Stimulated activated CD8-positive, alpha-beta memory T cell treated with anti-CD3 and anti-CD28 coated beads, Interleukin-12 subunit alpha, Interleukin-12 subunit beta, amount 100 ng/mL, for 24 hours (primary cell): ENCODE measurements around the gene TSHZ2.

ENCODE experiments used
- DNase-seq: peaks from one replicate; pipeline ENCODE4 v3.0.0-alpha.2; 2020; ENCODE audit errors: extremely low read depth

Gene TSHZ2

DNA sequence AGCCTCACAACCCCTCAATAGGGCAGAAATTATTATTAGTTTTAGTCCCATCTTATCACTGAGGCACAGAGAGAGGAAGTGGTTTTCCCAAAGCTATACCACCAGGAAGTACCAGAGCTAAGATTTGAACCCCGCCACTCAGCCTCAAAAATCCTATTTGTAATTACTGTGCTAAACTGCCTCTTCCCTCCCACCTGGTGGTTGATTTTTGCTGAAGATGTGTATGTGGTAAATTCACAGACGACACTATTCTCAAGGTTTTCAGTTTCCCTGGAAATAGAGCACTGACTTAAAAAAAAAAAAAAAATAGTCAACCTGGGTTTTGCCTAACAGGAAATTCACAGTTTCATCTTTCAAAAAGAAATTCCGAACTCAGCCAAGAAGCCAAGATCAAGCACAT lies 57.9 kb downstream of the TSHZ2 start:
- no peak for DNase-seq

DNA sequence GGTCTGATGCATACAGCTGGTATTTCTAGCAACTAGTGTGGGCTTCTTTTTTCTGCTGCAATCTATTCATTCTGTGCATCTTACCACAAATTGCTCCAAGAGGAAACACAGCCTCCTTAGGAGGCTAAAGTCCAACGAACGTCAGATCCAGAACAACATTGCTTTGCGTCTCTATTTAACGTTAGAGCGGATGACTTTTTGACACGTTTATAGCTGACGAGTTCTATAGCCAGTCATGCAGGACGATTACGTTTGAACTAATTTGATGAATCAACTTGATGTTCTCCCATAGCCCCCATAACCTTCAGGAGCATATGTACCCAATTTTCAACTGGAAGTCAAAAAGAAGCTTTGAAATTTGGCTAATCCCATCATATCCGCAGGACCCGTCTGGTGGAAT lies 59.9 kb downstream of the TSHZ2 start:
- no peak for DNase-seq

DNA sequence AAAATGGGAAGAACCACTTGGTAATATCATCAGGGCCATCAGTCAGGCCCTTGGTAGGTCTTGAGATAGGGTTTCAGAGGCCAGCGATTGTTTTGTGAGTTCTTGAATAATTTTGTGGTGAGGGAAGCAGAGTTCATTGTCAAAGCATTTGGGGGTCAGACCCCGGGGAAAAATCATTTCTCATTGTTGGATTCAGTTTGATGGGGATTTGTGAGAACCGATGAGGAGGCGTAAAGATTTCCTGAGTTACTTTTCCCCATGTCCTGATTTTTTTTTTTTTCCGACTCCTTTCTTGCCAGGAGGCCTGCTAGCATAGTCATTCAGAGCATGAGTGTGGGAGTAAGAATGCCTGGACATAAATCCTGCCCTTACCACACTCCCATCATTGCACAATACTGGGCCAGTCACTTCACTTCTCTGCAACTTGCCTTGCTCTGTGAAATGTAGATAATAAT lies 60.3 kb downstream of the TSHZ2 start:
- DNase-seq: no peak

DNA sequence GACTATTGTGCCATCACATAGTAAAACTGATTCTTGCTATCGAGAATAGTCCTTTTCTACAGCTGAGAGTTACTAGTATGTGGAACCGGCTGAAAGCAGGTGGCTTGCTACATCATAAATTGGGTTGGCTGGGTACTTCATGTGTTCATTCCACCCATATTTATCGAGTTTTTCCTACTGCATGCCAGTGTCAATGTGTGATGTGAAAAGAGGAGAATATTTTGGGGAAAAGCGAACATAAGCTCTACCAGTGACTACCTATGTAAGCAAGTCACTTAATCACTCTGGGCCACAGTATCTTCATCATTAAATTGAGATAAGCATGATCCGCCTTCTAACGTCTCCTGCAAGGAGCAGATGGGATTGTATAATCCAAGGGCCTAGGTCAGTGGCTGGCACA lies 61.0 kb downstream of the TSHZ2 start:
- no peak for DNase-seq

DNA sequence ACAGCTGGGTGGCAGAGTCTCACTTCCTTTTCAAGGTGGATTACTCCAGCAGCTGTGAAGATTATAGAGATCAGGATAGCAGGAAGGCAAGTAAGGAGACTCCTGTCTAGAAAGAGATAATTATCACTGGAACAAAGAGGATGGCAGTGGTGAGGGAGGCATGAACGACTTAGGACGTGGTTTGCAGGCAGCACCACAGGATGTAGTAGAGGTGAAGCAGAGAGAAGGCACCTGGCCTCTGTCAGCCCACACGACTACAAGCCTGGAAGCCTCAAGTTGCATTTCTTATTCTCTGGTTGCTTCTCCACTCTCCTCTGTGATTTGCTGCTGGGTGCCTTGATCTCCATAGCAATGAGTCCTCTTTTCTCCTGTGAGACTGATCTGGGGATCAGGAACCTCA lies 62.7 kb downstream of the TSHZ2 start:
- no peak for DNase-seq

DNA sequence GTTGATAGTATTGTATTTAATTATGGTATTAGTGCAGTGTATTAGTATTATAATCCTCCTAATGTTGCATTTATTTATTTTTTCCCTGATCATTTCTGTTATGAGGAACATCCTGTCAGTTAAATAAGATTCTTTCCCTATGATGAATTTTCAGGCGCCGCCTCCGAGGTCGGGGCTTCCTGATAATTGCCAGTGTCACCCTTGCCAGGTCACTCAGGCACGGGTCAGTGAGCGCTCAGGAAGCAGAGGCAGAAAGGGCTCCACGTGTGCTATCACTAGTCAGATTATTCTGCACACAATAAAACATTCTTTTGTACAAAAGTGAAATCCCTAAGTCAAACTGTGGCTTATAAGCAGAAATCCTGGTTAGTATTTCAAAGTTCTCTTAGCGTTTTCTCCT lies 64.8 kb downstream of the TSHZ2 start:
- DNase-seq: no peak

DNA sequence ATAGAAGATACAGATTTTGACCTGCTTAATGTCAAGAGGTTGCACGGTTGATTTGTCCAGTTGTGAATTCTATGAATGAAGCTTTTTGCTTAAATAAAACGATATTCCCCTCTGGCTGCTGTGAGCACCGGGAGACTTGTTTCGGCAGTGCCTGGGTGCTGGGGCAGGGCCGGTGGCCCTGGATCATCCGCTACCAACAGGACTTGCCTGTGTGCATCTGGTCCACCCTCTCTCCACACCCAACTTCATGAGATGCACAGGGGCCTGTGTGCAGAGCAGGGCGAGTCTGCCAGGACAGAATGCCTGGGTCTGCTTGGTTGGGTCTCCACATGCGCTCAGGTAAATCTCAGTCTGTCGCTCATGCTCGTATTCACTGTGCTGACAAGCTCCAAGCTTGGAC lies 65.5 kb downstream of the TSHZ2 start:
- no peak for DNase-seq

DNA sequence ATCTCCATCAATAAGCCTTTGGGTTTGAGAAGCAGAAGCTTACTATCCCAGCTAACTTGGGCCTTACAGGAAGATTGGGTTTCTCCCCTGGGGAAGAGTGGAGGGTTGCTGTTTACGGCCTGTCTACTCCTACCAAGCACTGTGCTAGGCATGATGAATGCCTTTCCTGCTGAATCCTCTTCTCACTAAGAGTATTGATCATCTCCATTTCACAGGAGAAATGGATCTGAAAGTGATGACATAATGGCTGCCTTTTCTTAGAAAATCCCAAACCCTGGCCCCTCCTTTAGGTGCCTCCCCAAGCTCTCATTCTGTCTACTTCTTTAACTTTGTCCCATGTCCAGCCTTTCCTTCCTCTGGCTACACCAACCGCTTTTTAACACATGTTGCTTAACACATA lies 66.1 kb downstream of the TSHZ2 start:
- no peak for DNase-seq

DNA sequence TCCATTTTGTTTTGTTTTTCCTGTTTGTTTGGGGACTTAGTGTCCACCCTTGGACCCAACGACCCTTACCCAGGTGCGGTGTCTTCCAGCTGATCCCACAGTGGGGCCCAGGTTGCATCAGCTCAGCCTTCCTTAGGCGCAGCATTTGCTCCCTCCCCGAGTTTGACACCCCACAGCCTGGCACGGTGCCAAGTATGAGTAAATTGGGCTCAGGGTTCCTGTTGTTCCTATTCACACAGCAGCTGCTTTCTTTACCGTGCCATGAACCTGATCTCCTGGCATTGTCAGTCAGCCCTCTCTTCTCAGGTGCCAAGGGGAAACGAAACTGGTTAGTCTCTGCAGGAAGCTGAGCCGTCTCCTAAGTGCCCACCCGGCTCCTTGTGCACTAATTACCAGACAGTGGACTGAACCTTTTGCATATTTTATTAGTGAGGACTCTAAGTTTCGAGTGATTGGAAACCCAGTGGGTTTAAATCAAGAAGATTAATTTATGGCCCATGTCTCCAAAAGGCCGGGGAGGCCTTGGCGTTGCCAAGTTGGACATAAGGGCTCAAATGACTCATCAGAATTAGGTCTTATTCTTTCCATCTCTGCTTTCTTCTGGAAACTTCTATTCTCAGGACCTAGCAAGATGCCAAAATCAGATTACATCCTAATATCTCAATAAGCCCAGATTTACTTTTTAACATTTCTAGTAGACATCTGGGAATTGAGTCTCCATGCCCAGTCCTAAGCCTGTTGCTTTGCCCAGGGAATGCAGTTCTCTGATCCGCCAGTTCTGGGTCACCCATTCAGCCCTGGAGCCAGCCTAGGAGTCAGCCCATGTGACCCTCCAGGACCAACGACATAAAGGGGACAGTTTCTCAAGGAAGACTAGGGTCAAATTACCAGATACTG lies 68.8 kb downstream of the TSHZ2 start:
- DNase-seq: no peak

DNA sequence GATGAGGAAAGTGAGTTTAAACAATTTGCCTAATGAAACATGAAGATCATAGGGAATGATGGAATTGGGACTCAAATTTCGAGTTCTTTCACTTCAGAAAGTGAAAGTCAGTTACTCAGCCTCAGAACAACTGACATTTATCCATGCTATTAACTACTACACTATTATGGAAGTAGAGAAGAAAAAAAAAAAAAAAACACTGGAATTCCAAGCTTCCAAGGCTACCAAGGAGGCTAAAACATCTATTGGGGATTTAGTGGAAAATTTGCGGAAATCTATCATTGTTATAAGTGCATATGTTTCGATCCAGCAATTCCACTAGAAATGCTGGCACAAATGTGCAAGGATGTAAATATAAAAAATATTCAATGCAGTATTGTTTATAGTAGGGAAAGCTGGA lies 70.4 kb downstream of the TSHZ2 start:
- DNase-seq: no peak

DNA sequence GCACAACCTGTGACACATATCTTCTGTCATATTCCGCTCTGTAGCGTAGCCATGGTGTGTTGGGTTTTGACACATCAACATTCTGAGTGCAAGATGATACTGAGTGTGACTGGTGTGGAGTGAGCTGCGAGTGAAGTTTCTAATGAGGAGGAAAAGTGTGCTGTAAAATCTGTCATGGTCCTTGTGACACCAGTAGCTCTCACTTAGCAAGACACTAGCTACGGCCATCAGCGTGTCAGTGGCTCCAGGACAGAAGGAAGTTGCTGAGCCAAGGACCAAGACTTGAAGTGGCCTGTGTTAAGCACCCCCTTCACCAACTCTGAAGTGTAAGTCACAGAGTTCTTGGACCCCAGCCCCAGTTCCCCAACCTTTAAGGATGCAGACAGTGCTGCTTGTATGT lies 72.1 kb downstream of the TSHZ2 start:
- DNase-seq: no peak

DNA sequence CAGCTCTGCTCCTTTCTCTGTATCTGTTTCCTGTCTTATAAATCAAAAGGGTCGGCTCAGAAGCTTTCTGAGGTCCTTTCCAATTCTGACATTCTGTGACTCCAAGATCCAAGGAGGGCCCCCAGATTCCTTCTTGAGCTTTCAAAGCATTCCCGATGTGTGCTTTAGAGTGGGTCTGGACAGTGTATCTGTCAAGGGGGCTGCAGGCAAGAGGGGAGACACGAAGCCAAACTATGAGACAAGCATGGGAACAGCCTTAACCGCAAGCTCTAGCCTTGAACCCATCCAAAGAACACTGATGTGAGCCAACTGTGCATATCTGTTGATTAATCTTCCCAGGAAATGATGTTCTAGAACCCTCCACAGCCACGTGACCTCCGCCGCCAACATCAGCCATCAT lies 73.8 kb downstream of the TSHZ2 start:
- DNase-seq: no peak

DNA sequence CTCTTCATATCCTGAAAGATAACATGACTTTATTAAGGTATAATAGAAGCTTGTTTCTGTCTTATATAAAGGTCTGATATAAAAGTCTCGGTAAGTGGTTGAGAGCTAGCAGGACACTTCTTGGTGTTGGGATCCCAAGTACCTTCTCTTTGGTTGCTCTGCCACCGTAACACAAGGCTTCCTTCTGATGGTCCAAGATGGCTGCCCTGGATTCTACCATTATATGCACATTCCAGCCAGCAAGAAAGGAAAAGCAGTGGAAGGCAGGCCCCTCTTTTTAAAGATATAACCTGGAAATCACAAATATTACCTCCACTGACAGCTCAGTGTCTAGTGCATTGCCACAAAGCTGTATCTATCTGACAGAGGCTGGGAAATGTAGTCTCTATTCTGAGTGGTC lies 75.0 kb downstream of the TSHZ2 start:
- DNase-seq: no peak

DNA sequence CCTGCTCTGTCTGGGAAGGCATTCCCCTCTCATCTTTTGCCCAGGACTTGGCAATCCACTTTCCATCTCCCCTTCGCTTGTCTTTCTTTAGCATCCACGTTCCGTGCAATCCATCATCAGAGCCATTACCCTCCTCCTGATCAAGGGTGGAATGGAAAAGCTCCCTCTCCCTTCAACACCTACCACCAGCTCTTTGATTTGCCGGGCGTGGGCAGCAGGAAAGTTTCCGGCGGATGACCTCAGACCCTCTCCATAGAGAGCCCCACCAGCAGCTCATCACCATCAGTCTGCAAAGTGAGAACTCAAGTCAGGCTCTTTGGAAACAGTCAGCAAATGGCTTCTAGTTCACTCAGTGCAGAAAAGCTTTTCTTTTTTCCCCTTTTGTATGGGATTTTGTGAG lies 76.2 kb downstream of the TSHZ2 start:
- no peak for DNase-seq

DNA sequence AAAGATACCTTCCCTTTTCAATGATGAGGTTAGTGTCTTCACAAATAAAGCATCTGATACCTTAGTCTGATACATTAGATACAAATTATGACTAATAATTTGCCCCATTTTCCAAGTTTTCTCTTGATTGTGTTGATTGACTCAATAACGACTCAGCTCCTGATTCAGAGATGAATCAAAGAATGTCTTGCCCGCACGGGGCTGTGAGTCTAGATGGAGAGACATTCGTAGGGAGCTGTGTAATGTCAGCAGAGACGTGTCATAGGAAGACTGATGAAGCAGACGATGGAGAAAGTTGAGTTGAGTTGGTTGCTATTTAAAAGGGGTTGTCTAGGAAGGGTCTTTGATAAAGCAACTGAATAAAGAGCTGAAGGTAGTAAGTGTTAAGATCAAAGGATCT lies 78.2 kb downstream of the TSHZ2 start:
- no peak for DNase-seq

DNA sequence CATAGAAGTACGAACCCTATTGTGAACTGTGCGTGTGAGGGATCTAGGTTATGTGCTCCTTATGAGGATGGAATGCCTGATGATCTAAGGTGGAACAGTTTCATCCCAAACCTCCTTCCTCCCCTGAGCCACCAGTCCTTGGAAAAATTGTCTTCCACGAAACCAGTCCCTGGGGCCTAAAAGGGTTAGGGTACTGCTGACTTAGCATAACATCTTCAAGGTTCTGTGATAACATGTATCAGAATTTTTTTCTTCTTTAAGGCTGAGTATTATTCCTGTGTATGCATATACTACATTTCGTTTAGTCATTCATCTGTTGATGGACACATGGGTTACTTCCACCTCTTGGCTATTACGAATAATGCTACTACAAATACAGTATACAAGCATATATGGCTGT lies 80.2 kb downstream of the TSHZ2 start:
- DNase-seq: no peak

DNA sequence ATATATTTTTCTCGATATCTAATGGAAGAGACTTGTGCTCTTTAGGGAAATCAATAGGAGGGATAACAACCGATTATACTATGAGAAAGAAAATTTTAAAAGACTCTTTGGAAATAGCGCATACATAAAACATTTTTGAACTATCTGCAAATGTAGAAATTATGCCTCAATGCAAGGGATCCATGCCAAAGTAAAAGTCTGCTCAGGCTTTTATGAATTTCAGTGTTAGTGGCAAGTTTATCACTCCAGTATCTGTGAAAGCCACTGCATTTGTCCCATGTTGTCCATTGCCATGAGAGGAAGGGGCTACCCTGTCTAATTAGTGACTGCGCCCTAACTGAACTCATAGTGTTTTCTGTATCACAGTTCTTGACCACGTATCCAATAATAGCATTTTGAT lies 81.4 kb downstream of the TSHZ2 start:
- DNase-seq: no peak

DNA sequence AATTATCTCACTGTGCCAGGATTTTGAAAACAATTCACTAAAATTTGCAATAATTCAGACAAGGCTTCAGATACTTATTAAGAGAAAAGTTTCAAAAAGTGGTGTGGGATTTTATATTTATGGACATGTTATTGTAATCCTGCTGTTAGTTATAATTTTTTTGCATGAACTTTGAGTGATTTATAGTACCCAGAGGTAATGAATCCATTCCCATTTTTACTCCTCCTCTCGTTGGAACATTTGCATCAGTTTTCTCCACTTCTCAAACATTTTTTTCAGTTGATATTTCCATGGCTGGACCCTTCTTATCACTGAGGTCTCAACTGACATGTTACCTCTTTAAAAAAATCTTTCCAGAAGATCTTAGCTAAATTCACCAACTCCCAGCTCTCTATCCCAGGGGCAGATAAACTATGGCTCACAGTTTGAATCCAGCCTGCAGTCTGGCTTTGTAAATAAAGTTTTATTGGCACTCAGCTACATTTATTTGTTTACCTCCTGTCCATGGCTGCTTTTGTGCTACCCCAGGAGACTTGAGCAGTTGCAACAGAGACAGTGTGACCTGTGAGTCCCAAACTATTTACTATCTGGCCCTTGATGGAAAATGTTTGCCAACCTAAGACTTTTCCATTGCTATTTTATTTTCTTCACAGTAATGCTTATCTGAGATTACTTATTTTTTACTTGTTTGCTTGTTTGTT lies 83.4 kb downstream of the TSHZ2 start:
- DNase-seq: no peak

DNA sequence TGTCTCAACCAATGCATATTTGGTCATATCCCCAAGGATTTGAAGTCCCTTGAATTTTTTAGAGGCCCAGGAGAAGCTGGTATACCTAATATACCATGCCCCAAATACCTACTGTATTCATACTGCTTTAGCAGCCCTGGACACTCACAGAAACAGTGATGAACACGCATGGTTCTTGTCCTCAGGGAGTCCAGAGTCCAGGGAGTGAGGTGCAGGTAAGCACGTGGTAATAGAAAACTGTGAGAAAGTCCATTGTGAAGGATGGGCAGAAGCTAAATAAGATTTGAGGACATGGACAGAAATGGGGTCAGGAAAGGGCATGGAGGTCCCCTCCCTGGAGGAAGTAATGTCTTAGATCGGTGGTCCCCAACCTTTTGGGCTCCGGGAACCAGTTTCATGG lies 85.4 kb downstream of the TSHZ2 start:
- DNase-seq: no peak

DNA sequence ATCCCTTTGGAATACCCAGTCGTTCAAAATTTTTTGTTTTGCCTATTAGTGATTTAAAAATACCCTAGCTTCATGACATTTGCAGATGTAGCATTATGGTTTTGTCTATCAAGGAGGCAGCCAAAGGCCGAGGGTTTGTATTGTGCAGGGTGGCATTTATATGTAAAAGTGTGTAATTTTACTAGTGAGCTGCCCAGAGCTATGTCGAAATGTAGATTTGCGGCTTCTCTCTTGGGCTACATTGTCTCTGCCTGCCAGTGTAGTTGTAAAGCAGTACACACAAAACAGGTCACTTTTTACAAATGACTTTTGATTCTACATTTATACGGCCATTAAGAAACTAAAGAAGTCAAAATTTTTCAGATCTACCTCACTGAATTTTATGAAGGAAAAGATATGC lies 87.7 kb downstream of the TSHZ2 start:
- no peak for DNase-seq

DNA sequence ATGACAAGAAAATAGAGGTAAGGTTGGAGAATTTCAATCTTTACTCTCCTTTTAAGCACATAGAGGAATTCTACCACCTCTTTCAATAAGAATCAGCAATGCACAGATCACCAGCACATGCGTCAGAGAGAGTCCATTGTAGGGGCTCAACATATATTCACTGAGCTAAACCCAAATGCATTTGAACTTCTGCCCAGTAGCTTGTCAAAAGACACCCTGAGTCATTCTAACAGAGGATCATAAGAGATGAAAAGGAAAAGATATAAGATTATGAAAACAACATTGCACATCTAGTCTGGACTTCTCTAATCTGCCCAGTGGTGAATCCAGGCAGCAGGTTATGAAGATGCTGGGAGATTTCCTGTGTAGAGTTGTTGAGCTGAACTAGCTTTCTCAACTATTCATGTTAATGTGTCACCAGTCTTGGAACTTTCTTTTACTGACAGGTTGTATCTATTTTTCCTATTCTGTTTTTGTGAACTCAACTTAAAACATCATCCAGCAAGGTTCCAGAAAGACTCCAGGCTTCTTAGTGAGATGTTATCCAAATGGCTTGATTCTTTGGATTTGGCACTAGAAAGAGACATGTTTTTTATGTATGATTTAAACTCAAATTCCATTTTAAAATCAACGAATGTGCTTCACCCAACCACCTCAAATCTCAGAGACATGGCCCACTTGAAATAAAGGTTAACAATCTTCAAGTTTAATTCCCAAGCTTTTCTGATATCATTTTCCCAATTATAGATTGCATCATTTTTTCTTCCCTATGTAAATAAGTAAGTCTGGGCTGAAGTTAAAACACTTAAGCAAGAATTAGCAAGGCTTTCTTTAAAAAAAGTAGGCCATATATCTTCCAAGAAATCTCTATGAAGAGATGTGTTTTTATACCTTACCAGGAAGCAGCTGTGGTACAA lies 89.3 kb downstream of the TSHZ2 start:
- DNase-seq: no peak

DNA sequence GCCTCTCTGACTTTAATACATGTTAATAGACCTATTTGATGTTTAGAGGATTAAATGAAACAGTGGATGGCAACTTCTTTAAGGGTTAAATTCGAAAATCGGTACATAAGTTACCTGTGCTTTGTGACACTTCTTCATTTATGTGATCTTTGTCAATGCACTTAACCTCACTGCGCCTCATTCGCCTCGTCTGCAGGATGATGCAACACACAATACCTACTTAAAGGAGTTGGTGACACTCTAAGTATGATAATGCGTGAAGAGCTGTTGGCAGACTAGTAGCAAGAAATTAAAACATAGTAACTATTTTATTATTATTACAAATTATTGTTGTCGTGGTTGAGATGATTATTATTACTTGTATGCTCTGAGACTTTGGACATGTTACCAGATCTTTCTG lies 92.8 kb downstream of the TSHZ2 start:
- no peak for DNase-seq
